NCI-H2107 (cell line): ENCODE results near the gene STK32A.
A peak's percentile ranks its signal among the peaks of the same experiment; 100 is the strongest.

Experiments used
- DNase-seq: peaks from one replicate; lab custom pipeline; 2025; lab: John Stamatoyannopoulos, UW

Gene STK32A

GRCh38 chr5:147391781-147392180, 157.0 kb downstream of the STK32A start:
- DNase-seq, result no peak

- no peak for DNase-seq
Measured at GRCh38 chr5:147393874-147394672, 159.2 kb downstream of the STK32A start.

GRCh38 chr5:147396070-147396823, 161.4 kb downstream of the STK32A start:
- DNase-seq, result no peak

- DNase-seq, result no peak
Measured at GRCh38 chr5:147397616-147398015, 162.8 kb downstream of the STK32A start.

- DNase-seq, result no peak
Measured at GRCh38 chr5:147398860-147399259, 164.0 kb downstream of the STK32A start.

DNA sequence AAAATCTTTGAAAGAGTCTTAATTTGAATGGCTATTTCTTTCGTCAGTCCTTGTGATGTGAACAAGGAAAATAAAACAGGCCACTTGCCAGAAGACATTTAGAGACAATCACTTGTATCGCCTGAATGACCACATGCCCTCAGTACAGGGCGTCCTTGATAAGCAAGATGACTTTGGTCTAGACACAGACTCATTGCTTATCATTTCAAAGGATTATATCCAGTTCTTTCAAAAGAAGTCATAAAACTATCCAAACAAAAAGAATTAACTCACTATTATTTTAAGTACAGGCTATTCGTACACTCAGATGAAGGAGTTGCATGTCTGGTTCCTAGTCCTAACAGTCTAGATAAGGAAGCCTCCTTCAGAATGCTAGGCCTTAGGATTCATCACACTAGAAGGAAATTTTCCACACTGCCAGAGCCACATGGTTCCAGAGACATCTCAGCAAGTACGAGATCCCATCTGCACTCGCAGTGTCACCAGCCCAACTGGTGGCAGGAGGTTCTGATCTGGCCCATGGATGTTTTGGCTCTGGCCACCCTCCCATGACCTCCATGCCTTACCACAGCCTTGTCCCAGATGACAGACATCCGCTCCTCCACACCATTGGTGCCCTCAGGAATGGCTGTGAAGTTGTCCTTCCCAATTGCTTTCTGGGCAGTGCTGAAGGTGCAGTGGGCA, 165.4 kb downstream of the STK32A start:
- DNase-seq, result no peak

DNA sequence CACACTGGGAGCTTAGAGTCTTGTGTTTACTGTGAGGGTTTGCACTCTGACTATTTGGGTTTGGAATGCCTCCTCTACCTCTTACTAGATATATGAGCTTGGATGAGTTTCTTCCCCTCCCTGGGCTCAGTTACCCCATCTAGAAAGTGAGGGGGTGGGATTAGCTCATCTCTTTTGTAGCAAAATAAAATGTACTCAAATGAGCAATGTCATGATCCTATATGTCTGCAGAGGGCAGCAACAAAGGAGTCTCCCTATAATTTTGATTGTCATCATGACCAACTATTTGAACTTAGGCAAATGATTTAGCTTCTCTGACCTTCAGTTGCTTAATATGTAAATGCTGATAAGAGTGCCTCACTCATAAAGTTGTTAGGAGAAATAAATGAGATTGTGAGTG, 166.1 kb downstream of the STK32A start:
- no peak for DNase-seq

- no peak for DNase-seq
Measured at GRCh38 chr5:147403651-147404640, 169.1 kb downstream of the STK32A start.

DNA sequence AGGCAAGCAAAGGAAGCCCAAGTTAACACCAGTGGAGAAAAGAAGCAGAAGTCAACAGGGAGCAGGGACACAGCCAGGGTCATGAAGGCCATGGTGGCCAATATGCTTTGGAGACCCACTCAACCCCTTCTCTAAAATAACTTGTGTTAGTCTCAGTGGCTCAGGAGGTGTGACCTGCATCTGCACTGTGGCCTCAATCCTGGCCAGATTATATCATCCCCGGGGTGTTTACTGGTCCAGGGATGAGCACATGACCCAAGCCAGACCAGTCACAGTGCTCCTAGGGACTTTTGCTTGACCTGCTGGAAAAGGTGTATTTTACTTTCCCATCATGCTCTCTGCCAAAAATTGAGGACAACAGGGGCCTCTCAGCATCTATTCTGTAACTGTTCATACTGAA, 169.9 kb downstream of the STK32A start:
- no peak for DNase-seq

DNA sequence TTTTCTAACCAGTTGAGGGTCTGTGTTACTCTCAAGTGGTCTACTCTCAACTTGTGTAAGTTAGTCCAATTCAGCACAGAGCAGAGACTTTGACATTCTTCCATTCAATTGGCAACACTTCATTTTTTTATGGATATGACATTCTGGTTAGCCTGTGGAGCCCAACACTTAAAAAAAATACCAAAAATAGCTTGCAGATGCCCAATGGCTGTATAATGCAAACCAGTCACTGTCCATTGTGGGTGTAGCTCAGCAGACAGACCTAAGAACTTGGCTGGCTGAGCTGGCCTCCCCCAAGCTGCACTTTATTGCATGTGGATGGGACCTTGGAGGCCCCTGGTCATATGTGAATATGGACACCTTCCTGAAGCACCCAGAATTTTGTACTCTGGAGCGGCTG, 171.8 kb downstream of the STK32A start:
- no peak for DNase-seq

DNA sequence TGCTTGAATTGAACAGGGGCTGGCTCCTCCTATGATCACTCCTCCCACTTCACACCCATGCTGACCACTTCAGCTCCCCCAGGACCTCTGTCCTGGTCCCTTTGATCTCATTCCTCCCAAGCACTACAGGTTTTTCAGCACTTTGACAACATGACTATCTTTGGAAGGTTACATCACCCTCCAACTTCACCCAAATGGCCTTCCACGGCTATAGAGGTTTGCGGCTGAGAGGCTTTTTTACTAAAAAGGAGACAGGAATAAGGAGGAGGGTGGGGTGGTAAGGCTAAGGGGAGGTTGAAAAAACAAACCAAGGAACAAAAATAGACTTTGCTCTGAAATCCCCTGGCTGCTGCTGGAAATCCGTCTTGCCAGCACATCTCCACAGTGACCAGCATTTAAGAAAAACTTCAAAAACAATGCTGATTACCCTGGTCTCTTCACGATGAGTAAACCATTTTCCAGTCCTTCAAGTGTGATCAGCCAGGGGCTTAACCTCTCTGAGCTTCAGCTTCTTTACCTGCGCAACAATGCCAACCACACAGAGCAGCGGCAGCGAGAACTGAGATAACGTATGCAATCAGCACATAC, 172.4 kb downstream of the STK32A start:
- DNase-seq, result no peak

DNA sequence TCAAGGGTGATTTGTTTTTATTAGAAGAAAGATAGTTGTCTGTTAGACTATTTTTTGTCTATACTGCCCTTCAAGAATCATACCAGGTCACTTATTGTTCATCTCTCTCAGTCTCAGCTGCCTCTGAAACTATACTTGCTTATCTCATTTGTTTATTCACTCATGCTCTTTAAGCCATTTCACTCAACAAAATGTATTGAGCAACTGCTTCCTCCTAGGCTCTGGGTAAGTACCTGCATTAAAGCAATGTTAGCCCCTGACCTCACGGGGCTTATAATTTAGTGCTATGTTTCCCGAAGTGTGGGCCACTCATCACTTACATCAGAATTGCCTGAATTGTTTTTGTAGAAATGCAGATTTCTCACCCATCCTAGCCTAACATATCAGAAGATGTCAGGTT, 174.2 kb downstream of the STK32A start:
- DNase-seq, result no peak

DNA sequence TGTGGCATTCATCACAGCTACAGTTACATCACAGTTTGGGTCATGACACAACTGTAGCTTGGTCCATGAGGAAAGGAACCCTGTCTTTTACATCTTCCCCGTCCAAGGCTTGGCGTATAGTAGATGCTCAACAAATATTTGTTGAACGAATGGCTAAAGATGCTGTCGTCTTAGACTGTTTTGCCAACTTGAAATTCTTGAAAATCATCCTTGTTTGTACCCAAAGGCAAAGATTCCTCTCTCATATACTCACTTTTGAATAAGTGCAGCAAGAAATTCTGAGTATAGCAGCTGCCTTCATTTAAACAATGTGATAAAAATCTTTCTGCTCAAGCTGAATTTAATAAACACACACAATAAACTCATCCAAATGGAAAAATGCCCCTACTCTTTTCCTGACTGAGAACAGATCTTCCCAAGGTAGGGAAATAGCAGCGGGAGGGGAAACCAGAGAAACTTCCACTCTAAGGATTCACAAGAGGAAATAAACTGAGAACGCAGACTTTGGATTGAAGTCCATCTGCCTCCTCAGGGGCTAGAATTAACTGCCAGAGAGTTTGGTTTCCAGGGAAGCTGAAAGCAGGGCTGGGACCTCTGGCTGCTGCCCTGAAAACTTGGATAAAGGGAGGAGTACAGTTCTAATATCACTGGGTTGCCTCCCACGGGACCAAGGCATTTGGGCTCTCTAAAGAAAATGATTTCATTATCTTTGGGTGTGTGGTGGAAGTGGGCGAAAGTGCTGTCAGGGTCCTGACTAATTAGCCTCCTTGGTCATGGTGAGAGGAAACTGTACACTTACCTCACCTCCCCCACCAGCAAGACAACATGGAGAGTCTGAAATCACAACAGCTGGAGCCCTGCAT, 175.9 kb downstream of the STK32A start:
- no peak for DNase-seq

DNA sequence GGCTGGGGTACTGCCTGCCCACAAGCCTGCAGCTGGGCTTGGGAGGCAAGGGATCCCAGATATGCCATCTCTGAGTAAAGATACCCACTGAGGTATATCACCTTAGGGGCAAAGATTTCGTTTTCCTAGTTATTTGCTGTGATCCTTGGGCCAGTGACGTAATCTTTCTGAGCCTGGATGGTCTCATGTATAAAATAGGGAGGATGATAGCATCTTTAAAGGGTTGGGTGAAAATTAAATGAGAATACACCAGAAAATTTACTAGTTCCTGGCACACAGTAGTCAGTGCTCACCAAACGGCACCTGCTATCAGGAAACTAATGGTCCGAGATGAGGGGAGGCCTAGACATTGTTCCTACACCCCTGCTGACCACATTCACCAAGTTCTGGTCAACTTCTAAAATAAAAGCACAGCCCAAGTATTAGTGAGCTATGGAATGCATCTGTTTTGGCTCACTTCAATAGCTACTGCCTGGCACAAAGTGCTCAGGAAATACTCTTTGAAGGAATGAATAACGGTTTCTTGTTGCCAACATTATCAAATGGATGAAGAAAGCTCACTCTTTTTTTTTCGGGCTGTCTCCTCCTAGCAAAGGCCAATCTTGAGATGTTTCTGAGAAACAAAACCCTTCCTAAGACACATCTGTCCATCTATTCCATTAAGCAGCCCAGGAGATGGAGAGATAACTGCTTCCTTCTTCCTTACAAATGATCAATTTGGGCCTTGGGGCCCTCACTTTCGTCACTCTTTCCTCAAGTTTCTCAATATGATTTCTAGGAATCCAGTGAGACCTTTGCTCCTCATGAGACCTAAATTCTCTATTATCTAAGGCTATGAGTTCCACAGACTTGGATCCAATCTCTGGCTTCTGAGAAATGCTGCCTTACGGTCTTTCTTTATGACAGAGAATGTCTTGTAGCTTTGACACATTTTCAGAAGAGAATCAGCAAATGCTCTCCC, 176.8 kb downstream of the STK32A start:
- DNase-seq, result no peak

DNA sequence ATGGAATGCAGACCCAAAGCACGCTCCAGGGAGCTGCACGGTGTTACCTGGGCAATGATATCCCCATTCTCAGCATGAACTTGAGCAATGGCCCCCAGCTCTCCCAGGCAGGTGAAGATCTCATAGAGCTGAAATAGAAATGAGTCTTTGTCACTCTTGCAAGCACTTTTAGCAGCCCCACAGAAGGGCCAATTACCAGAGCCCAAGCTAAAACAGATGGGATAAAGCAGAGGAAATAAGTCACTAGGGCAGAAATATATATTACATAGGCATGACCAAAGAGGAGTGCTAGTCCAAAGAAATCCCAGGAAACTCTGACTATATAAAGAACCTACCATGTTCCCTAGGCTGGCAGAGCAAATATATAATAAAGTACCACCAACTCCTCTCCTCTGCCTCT, 177.7 kb downstream of the STK32A start:
- no peak for DNase-seq

DNA sequence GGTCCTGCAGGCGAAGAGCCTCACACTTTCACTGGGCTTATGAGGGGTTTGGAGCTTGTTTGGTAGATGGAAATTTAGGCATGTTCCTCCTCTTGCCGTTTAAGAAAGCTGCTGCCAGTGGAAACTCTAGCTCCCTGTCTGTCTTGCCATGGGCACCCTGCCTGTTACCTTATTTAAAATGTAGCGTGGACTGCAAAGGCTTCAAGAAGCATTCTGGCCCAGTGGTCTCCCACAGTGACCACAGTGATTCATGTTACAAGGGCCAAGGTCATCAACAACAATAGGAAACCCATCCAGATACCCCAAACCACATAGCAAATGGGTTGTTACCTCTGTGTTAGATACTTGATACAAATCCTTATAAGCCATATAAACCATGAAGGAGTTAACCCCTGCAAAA, 178.4 kb downstream of the STK32A start:
- no peak for DNase-seq

DNA sequence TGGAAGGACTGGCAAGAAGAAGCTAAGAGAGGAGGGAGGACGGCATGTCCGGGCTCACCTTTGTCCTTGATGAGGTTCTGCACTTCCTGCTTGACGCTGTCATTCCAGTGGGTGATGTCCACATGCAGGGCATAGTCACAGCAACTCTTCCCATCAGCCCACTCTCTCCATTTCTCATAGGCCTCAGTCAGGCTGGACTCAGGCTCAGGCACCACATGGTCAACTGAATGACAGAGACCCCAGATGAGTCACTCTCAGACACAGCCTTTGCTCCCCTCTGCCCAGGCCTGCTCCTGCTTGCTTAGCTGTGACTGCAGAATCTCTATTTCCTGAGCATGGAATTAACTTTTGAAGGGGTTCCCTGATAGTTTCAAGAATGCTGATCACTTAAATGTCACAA, 180.8 kb downstream of the STK32A start:
- DNase-seq, result no peak

GRCh38 chr5:147417135-147417813, 182.4 kb downstream of the STK32A start:
- peak; percentile 18 for DNase-seq

- DNase-seq, result no peak
Measured at GRCh38 chr5:147418613-147419012, 183.8 kb downstream of the STK32A start.
